Lower leg skin (tissue), 4 donors: ENCODE results near the gene FGD3. TPM values are rescaled to one million over a fixed set of nuclear protein-coding genes. Genes with fewer than 3 reads are reported as not detected.

Source experiments
- DNase-seq, 2 donors: peaks; one replicate each; pipeline ENCODE4 v3.0.0-alpha.2; 2019; ENCODE audit warnings: low spot score in 2 of 2
- H3K4me3 ChIP-seq: fragments of 200-600 bp; sonication (generic); 2 replicates; pipeline ENCODE4 v1.5.1; 2017; ENCODE audit warnings: mild to moderate bottlenecking, low read depth; ENCODE audit not compliant: poor library complexity, severe bottlenecking
- CTCF ChIP-seq, 3 donors: fragments of 450-650 bp; IDR thresholded peaks; one replicate each; pipeline ENCODE4 v1.5.1; 2016; ENCODE audit warnings: antibody characterized with exemption in 3 of 3, mild to moderate bottlenecking in 3 of 3, moderate library complexity in 2 of 3
- POLR2A ChIP-seq, 2 donors: fragments of 450-650 bp; IDR thresholded peaks; one replicate each; pipeline ENCODE4 v1.6.1; 2016 to 2017; ENCODE audit warnings: antibody characterized with exemption in 2 of 2, mild to moderate bottlenecking in 1 of 2, moderate library complexity in 1 of 2
- WGBS, 2 donors: methylation state at CpG; one replicate each; pipeline ENCODE4 v1.1.5; 2018; 5-methylcytosine and 5-hydroxymethylcytosine counted together
- intact Hi-C: fragments of 100-400 bp; cut with DNase I; formaldehyde crosslinking; loops from one replicate; pipeline ENCODE4 v1.15.0; 2023; ENCODE audit warnings: low total_unique reads
- total RNA-seq, 4 donors: library from RNA; depleted of rRNA; stranded (reverse); fragments of >200 nt; gene quantifications; one replicate each; pipeline ENCODE4 v1.1.0, GENCODE V29; 2016

FGD3 gene
- total RNA-seq, 4 donors from 2014 or later, result 3.4 to 11.6 (median 5.7) TPM

GRCh38 chr9:93049491-93049890 lies 102.2 kb downstream of the FGD3 start:
- H3K4me3 ChIP-seq, result no peak overlapping the region
- TF ChIP-seq CTCF (IDR thresholded peaks at IDR 0.05) (no peak), POLR2A (IDR thresholded peaks at IDR 0.05) (no peak)
- DNase-seq, result no peak
- intact Hi-C loops, result no loop called here
- WGBS, 2 donors, result 84% methylated on average over 4 of the region's 4 CpGs

GRCh38 chr9:93050231-93050630 lies 102.9 kb downstream of the FGD3 start:
- no peak for TF ChIP-seq CTCF (IDR thresholded peaks at IDR 0.05)
- TF ChIP-seq POLR2A (IDR thresholded peaks at IDR 0.05), result no peak
- intact Hi-C loops, result no loop called here
- no peak overlapping the region for H3K4me3 ChIP-seq

GRCh38 chr9:93051680-93052089 lies 104.4 kb downstream of the FGD3 start:
- no peak overlapping the region for H3K4me3 ChIP-seq
- DNase-seq, result no peak
- intact Hi-C loops, result no loop called here
- 49 to 55% methylated on average over 6 of the region's 6 CpGs for WGBS, 2 donors
- TF ChIP-seq POLR2A (IDR thresholded peaks at IDR 0.05) (no peak), CTCF (IDR thresholded peaks at IDR 0.05) (no peak)

More at GRCh38 chr9:93050231-93050630, 102.9 kb downstream of the FGD3 start:
- 91 to 95% methylated on average over 4 of the region's 4 CpGs for WGBS, 2 donors
- no peak for DNase-seq

GRCh38 chr9:93052791-93053540 lies 105.6 kb downstream of the FGD3 start:
- H3K4me3 ChIP-seq, result no peak overlapping the region
- TF ChIP-seq POLR2A (IDR thresholded peaks at IDR 0.05) (no peak), CTCF (IDR thresholded peaks at IDR 0.05) (no peak)
- 87 to 90% methylated on average over 11 to 13 of the region's 15 CpGs for WGBS, 2 donors
- intact Hi-C loops, result no loop called here
- no peak for DNase-seq

- no peak for TF ChIP-seq POLR2A (IDR thresholded peaks at IDR 0.05)
- TF ChIP-seq CTCF (IDR thresholded peaks at IDR 0.05), result no peak
- intact Hi-C loops, result no loop called here
- WGBS, 2 donors, result 91 to 93% methylated on average over 5 of the region's 5 CpGs
- no peak for DNase-seq
- no peak overlapping the region for H3K4me3 ChIP-seq
Measured at GRCh38 chr9:93053781-93054331, 106.5 kb downstream of the FGD3 start.
